Embryonic facial prominence (tissue), 1 donor: ENCODE measurements around the gene BTBD10.
A peak's percentile ranks its signal among the peaks of the same experiment; 100 is the strongest.

ENCODE experiments used
- DNase-seq: peaks from one replicate; pipeline ENCODE4 v3.0.0-alpha.2; 2016; ENCODE audit errors: extremely low spot score

Gene BTBD10

DNA sequence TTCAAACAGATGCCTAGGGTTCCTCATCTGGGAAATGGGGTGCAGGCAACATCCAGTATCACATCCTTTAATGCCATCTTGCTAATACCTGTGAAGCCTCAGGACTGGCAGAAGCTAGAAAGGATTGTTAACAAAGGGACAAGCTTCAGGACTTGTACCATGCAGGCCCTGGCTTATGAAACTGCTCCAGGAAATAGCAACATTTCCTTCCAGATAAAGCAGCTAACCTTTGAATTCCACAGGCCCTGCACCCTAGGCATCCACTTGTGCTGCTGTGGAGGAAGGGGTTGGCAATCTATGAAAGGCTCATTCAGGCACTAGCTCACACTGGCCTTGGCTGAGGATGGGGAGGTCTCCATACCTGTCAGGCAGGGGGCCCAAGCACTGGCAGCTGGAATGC is 87.2 kb downstream of the BTBD10 start:
- DNase-seq: no peak

GRCh38 chr11:13373216-13373615 is 89.8 kb downstream of the BTBD10 start:
- DNase-seq: no peak

DNA sequence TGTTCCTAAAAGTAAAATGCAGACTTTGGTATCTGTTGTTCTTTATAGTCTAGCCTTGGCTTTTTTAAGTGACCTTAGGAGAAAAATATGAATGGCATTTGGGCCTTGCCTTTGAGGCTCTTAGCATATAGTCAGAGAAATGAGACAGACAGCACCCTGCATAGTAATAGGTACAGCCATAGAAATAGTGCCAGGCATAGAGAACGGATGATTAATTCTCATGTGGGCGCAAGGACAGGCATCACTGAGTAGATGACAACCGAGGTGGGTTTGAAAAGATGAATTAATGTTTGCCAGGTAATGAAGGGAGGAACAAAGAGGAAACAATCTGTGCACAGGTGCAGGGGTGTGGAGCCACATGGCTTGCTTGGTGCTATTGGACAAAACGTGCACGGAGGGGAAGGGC is 95.0 kb downstream of the BTBD10 start:
- no peak for DNase-seq

GRCh38 chr11:13367115-13367514 is 95.9 kb downstream of the BTBD10 start:
- no peak for DNase-seq

- no peak for DNase-seq
Observed at GRCh38 chr11:13366266-13367026, 96.6 kb downstream of the BTBD10 start.

DNA sequence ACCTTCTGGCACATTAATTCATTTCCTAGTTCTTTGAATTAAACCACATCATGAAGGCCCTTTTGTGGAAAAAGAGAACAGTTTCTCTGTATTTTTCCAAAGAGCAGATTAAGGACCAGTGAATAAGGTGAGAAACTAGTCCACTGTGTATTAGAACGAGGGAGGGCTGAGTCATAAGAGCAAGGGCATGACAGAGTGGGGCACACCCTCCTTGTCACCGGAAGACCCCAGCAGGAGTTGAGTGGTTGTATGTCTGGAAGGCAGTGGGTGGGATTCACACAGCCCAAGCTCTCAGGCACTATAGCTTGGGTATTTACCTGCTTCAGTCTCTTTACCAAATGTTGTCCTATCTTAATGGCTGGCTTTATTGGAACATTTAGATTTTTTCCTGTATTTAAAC is 98.6 kb downstream of the BTBD10 start:
- DNase-seq: no peak

DNA sequence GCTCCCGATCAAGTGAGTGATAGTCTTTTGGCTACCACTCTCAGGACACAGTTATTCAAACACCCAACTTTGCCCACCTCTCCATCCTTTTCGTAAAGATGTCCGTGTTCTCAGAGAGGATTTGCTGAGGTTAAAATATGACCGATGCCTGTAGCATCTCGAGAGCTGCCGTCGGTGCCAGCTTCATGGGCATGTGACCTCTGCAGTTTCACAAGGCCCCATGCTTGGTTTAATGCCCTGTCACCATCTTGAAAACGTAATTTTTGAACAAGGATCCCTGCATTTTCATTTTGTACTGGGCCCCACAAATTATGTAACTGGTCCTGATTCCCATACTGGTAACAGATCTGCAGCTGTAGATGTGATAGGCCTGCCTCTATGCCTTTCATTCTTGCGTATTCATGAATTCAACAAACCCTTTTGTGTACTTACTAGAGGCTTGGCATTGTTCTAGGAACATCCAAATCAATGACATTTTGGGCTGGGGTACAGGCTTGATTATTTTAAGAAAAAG is 100.4 kb downstream of the BTBD10 start:
- DNase-seq: no peak

DNA sequence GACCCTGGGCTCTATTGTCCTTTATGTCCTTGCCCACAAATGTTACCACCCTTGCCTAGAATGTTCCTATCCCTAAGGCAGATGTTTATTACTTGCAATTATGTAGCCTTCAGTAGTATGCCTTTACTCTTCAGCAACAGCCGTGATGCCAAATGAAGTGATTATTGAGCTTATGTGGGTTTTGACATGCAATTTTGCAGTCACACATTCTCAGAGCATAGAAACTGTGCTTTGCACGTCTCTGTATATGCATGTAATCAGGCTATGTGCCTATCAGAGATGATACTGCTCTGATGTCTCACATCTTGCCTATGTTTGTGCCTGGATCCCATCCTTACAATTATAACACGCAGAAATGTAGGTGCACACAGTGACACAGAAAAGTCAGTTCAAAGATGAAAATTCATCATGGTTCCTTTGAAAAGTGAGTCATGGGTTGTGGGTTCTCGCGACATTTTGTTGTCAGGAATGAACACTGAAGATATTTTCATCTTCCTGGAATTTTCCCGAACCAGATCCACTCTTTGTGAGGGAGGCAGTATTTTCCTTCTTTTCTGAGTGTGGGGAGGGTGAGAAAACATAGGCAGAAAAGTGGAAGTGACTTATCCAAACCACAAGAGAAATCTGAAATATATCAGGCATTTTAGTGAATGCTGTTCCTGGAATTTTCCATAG is 104.3 kb downstream of the BTBD10 start:
- no peak for DNase-seq

DNA sequence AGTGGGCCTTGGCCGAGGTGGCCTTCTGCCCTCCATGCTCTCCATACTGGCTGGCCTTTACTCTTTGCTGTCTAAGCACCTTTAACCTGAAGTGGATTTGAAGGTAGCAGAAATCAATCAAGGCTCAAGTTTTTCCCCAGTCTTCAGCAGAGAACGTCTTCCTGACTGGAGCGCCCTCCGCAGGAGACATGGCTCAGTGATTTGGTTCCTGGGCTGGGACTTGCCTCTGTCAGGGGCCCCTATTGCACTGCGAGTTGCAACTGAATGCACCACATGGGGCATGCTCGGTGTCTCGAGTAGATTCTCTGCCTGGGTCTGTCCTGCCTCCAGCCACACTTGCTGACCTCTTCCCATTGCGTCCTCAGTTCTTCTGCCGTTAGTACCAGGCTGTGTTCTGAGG is 105.8 kb downstream of the BTBD10 start:
- DNase-seq: no peak

DNA sequence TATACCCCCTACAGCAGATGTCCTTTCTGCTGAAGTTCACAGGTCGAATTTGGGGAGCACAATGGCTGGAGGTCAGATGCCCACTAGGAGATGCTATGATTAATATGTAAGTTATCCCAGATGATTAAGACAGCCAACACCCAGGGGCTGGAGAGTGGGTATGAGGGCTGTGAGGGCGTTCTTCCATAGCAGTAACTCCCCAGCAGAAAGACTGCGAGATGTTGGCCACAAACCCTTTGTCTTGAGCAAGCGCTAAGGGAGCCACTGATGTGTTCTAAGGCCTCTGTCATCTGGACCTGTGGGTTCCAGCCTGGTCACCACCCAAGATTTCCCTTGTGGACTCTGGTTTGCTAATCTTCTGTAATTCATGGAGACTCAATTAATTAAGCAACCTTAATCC is 107.8 kb downstream of the BTBD10 start:
- DNase-seq: no peak

DNA sequence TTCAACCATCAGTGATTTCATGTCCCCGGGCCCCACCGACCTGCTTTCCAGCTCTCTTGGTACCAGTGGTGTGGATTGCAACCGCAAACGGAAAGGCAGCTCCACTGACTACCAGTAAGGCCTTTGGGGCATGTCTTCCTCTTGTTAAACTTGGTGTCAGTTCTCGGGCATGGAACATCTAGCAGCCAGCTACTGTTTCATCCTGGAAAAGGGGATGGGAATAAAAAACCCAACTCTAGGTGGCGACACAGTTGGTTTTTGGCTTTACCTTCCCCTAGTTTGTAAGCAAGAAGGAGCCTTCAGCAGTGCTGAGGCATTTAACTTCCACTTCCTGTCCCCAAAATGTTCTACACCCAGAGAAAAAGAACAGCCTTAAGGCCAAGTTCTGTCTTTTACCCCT is 108.7 kb downstream of the BTBD10 start:
- DNase-seq: no peak

GRCh38 chr11:13352711-13353110 is 110.3 kb downstream of the BTBD10 start:
- no peak for DNase-seq

- DNase-seq: no peak
Observed at GRCh38 chr11:13349581-13349980, 113.4 kb downstream of the BTBD10 start.

DNA sequence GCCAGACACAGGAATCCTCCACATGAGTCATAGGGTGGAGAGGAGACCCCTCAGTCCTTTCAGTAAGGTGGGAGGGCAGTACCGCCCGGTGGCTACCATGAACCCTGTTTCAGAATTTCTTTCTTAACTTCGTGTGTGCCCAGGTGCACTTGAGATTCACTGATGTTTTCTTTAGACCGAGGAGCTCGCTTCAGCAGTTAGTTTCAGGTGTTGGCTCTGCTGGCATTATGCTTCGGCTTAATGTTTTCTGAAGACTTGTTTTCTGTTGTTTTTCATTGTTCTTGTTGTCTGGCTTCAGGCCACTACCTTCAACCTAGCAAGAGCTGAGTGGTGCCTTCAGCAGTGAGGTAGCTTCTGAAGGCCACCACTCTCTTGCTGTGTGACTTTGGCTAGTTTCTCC is 114.0 kb downstream of the BTBD10 start:
- DNase-seq: no peak

GRCh38 chr11:13348305-13348704 is 114.7 kb downstream of the BTBD10 start:
- DNase-seq: no peak

DNA sequence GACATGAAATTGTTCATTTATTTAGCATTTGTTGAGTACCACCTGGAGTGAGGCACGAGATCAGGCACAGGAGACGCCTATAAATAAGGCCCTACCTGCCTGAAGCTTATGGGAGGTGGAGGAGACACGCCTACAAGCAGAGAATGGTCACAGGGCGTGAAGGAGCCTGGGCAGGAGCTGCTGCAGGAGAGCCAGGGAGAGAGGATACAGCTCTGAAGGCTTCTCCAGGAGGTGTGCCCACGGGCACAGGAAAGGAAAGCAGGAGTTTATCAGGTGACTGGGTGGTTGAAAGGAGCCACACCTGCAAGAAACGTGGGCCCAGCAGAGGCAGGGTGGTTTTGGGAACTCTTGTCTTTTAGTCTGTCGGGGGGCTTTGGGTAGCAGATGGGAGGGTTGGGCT is 115.1 kb downstream of the BTBD10 start:
- no peak for DNase-seq

- no peak for DNase-seq
Observed at GRCh38 chr11:13346470-13346869, 116.6 kb downstream of the BTBD10 start.

DNA sequence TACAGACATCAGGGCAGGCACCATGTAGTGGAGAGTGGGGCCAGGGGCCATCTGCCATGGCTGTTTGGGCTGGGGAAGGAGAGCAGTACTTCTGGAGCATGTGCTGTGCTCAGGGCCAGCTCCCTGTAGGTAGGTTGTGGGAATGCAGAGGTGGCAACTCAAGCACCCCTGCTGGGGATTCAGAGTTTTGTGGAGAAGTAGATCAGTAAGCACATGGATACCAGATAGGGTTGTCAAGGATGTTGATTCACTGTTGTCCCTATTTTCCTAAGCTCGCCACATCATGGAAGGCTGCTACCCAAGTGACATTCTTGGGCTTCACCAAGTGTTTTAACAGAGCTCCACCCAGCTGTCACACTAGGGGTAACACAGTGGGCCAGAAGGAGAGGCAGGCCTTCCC is 118.2 kb downstream of the BTBD10 start:
- DNase-seq: no peak

DNA sequence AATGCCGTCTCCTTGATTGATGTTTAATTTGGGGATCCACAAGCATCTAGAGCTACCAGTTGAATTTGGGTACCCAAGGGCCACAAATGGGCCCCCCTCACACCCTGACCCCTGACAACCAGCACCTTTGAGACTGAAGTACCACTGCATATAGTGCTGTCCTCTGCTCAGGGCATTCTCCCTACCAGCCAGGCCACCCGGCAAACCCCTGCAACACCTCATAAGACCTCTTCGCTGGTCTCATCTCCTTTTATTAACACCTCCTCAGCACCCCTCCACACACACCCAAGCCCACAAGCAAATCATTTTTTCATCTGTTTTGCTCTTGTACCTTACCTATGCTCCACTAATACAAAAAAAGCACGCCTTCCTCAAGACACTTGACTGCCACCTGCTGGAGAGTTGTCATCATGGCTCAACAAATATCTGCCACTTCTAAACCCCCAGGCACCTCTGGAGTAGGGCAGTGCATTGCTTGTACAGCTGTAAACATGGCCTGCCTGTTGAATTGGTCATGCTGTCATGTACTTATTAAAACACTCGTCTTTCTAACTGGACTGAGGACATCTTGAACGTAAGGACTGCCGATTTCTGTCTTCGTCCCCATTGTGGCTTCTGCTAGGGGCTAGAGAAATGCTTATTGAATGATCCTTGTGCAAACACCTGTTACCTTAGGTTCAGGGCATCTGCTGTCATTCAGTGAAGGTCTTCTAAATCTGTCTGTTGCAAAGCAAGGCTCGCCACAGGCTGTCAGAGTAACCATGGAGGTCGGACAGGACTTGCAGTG is 118.9 kb downstream of the BTBD10 start:
- DNase-seq: peak; percentile 18

DNA sequence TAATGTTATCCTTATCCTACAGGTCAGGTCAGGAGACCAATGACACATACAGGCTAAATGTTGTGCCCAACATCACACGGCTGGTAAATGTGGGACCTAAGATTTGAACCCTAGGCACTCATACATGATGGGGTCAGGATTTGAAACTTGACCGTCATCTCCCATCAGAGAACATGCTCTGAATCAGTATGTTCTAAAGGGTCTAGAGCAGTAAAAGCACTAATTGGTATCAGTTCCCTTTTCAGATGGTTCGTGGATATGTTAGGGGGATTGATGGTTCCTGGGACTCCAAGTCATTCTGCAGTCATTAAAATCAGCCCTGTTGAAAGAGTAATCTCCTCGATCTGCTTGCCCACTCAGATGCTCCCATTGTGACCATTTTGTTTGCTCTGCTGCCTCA is 120.0 kb downstream of the BTBD10 start:
- no peak for DNase-seq

DNA sequence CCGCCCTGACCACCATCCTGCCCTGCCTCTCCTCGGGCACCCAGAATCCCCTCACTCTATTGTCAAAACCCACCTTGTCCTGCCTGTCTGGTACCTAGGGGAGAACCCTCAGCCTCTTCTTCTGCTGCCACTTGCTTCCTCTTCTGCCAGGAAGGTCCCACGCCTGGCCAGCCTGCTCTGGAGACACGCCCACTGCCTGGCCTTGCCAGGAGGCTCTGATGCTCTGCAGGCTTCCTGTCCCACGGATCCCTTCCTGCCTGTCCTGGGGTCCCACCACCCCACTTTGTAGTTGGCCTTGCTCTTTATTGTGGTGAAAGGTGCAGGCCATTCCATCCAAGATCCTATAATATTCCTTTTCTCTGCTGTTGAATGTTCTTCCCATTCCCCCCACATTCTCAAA is 122.0 kb downstream of the BTBD10 start:
- DNase-seq: no peak
